Measurements from ENCODE around the gene FAM20B.
A peak's percentile ranks its signal among the peaks of the same experiment; 100 is the strongest.
"Not testable (repeated sequence)": the region's sequence is repeated elsewhere in the genome, so short reads cannot be mapped to it uniquely, and the experiment has no call there.

The FAM20B gene

DNA sequence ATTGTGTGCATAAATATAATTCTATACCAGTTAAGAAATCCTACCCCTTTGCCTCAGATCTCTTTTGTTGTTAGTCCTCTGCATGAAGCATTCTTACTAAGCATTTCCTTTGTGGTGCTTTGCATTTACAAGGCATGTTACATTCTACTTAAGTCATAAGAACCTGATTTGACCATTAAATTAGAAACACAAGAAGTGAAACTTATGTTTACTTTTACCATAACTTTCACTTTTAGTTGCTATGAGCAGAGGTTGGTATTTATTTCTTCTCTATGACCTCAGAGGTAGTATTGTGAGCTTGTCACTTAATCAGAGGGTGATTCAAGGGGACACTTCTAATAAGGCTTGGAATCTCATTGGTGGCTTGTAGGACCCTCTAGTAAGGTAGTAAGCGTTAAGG lies 9.0 kb downstream of the FAM20B start:
- H3K9me3 ChIP-seq (ENCODE audit: severe bottlenecking) = no peaks in the 10 kb centered on the region
- H3K4me3 ChIP-seq (ENCODE audit: severe bottlenecking) = no peak overlapping the region
- no peak overlapping the region for H3K27ac ChIP-seq (ENCODE audit: poor library complexity, severe bottlenecking)
- H3K4me1 ChIP-seq (ENCODE audit: insufficient read depth, poor library complexity, severe bottlenecking) = peaks cover 21% of the 10 kb centered on the region
- no peak for TF ChIP-seq CTCF (IDR thresholded peaks at IDR 0.05; ENCODE audit: poor library complexity, severe bottlenecking)
- ATAC-seq (ENCODE audit: low read depth) (no peak), DNase-seq (ENCODE audit: low spot score) (no peak)
- no peaks in the 10 kb centered on the region for H3K36me3 ChIP-seq (ENCODE audit: low read depth)
- no peaks in the 10 kb centered on the region for H3K27me3 ChIP-seq (ENCODE audit: insufficient read depth, poor library complexity, severe bottlenecking)

DNA sequence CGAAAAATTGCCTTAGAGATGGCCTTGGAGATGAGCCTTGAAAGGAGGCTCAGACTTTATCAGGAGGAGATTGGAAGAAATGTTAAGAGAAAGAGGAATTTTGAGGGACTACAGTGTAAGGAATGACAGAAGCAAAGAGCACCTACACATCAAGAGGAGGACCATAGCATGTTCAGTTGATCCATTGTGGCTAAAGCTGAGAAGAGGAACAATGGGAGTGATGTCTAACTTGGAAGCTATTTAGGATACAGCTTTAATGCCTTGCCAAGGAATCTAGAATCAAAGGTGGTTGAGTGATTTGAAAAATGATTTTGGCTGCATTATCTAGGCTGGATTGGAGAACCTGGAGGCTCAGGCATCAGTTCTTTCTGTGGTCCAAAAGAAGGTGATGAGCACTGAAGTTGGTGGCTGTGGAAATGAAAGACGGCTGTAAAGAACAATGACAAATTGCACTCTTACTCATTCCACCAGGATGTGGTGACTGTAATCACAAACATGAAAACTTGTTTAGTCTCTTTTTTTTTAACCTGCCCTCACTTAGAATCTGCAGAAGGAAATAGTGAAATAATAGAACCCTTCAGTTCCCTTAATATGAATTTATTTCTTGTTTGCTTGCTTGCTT lies 11.3 kb downstream of the FAM20B start:
- Histone ChIP-seq H3K36me3 (ENCODE audit: low read depth) (no peaks in the 10 kb centered on the region), H3K27me3 (ENCODE audit: insufficient read depth, poor library complexity, severe bottlenecking) (no peaks in the 10 kb centered on the region), H3K4me3 (ENCODE audit: severe bottlenecking) (no peak overlapping the region), H3K9me3 (ENCODE audit: severe bottlenecking) (no peaks in the 10 kb centered on the region), H3K27ac (ENCODE audit: poor library complexity, severe bottlenecking) (no peak overlapping the region), H3K4me1 (ENCODE audit: insufficient read depth, poor library complexity, severe bottlenecking) (peaks cover 21% of the 10 kb centered on the region)
- TF ChIP-seq CTCF (IDR thresholded peaks at IDR 0.05; ENCODE audit: poor library complexity, severe bottlenecking) = no peak
- DNase-seq (ENCODE audit: low spot score) = no peak
- ATAC-seq (ENCODE audit: low read depth) = peak; percentile 48; the same call in 2 of the 3 replicates

- Histone ChIP-seq H3K4me1 (ENCODE audit: insufficient read depth, poor library complexity, severe bottlenecking) (peaks cover 14% of the 10 kb centered on the region), H3K9me3 (ENCODE audit: severe bottlenecking) (no peaks in the 10 kb centered on the region), H3K27ac (ENCODE audit: poor library complexity, severe bottlenecking) (peak overlapping the region; percentile 2), H3K4me3 (ENCODE audit: severe bottlenecking) (no peak overlapping the region), H3K36me3 (ENCODE audit: low read depth) (no peaks in the 10 kb centered on the region), H3K27me3 (ENCODE audit: insufficient read depth, poor library complexity, severe bottlenecking) (no peaks in the 10 kb centered on the region)
- no peak for DNase-seq (ENCODE audit: low spot score)
- ATAC-seq (ENCODE audit: low read depth) = peak; percentile 73
- no peak for TF ChIP-seq CTCF (IDR thresholded peaks at IDR 0.05; ENCODE audit: poor library complexity, severe bottlenecking)
These were observed 13.0 kb downstream of the FAM20B start for GRCh38 chr1:179038528-179039281.

- H3K36me3 ChIP-seq (ENCODE audit: low read depth); ATAC-seq (ENCODE audit: low read depth): not testable (repeated sequence)
These were observed 13.9 kb downstream of the FAM20B start for GRCh38 chr1:179039502-179040174.

GRCh38 chr1:179040175-179040551 lies 14.5 kb downstream of the FAM20B start:
- not testable (repeated sequence) for H3K36me3 ChIP-seq (ENCODE audit: low read depth); DNase-seq (ENCODE audit: low spot score); H3K27me3 ChIP-seq (ENCODE audit: insufficient read depth, poor library complexity, severe bottlenecking); H3K4me3 ChIP-seq (ENCODE audit: severe bottlenecking); H3K9me3 ChIP-seq (ENCODE audit: severe bottlenecking); ATAC-seq (ENCODE audit: low read depth); H3K27ac ChIP-seq (ENCODE audit: poor library complexity, severe bottlenecking)
- peaks cover 14% of the 10 kb centered on the region for H3K4me1 ChIP-seq (ENCODE audit: insufficient read depth, poor library complexity, severe bottlenecking)

More at GRCh38 chr1:179039502-179040174, 13.9 kb downstream of the FAM20B start:
- not testable (repeated sequence) for H3K4me3 ChIP-seq (ENCODE audit: severe bottlenecking); DNase-seq (ENCODE audit: low spot score); H3K9me3 ChIP-seq (ENCODE audit: severe bottlenecking); H3K27ac ChIP-seq (ENCODE audit: poor library complexity, severe bottlenecking); H3K27me3 ChIP-seq (ENCODE audit: insufficient read depth, poor library complexity, severe bottlenecking)
- H3K4me1 ChIP-seq (ENCODE audit: insufficient read depth, poor library complexity, severe bottlenecking) = peaks cover 14% of the 10 kb centered on the region
